ENCODE data around the gene DENND1A. TPM values are rescaled to one million over a fixed set of nuclear protein-coding genes. Genes with fewer than 3 reads are reported as not detected.

DENND1A gene
- polyA plus RNA-seq, 2 of the 4 experiments (the other 2 are of a cell fraction): 15.1 to 21.9 TPM

DNA sequence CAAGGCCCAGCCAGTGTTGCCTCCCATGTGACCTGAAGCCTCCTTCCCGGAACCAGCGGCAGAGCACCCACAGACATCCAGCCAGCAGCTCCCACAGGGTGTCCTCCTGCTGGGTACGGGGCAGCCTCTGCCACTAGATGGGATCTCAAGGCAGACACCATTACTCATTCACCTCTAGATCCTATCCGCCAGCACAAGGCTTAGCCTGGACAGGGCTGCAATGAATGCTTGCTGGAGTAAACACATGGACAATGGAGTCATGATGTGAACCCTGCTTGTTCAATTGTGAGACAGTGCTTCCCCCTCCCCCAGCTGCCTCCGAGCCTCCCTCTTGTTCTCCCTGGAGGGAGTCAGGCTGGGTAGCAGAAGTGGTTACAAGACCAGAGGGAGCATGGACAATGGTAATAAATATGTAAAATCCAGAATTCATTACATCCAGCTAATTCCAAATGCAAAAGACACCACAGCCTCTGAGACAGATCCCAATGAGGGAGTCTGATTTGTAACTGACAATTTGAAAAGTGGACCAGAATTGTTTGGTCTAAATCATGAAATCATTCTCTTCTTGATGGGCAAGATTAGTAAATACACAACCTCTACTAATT is 441.9 kb downstream of the DENND1A start (continued):
- TF ChIP-seq, protein P1, sequence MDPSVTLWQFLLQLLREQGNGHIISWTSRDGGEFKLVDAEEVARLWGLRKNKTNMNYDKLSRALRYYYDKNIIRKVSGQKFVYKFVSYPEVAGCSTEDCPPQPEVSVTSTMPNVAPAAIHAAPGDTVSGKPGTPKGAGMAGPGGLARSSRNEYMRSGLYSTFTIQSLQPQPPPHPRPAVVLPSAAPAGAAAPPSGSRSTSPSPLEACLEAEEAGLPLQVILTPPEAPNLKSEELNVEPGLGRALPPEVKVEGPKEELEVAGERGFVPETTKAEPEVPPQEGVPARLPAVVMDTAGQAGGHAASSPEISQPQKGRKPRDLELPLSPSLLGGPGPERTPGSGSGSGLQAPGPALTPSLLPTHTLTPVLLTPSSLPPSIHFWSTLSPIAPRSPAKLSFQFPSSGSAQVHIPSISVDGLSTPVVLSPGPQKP (IDR thresholded peaks at IDR 0.05; ENCODE audit: low read depth, low read length): no peak
- TF ChIP-seq, protein P2, sequence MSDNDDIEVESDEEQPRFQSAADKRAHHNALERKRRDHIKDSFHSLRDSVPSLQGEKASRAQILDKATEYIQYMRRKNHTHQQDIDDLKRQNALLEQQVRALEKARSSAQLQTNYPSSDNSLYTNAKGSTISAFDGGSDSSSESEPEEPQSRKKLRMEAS (IDR thresholded peaks at IDR 0.05): no peak
- no peak for TF ChIP-seq MAZ (IDR thresholded peaks at IDR 0.05; ENCODE audit: borderline replicate concordance, low read depth, low read length)
- TF ChIP-seq TFCP2L1 (CRISPR knock-in tag; IDR thresholded peaks at IDR 0.05): no peak
- TF ChIP-seq BHLHE40 (IDR thresholded peaks at IDR 0.05; ENCODE audit: low read depth, low read length): no peak
- TF ChIP-seq EHMT2 (IDR thresholded peaks at IDR 0.05; ENCODE audit: low read depth): no peak
- TF ChIP-seq PHF8 (IDR thresholded peaks at IDR 0.05; ENCODE audit: borderline replicate concordance, low read depth): no peak

DNA sequence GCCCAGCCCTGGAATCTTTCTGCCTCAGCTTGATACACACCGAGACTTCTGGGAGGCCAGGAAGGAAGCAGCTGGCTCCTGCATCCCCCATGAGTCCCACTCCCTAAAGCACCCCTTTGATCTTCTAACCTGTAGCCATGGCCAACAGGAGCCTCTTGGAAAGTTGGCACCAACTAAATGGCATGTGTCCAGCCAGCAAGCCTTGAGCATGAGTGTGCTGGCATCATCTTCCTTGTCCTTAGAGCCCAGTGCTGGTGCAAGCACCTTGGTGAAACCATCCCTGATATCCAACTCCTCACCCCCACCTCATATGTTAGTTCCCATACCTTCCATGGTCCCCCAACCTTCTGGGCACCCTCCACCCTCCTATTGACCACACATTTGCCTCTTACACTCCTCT is 443.5 kb downstream of the DENND1A start:
- no CpG with 5 or more reads among the region's 1 CpG for WGBS (ENCODE audit: missing lambda C conversion rate)
- H3K9me3 ChIP-seq: no peaks in the 10 kb centered on the region
- H3K4me3 ChIP-seq: no peak overlapping the region
- no peak for ATAC-seq
- no peak overlapping the region for H3K27ac ChIP-seq
- no peak for FAIRE-seq
- no peak overlapping the region for H3K4me2 ChIP-seq
- ChIA-PET POLR2A (no interaction called here), CTCF (interaction anchor here (1.7 kb wide), 1 partner anchor 15 kb away, joined by 3 read pairs; no protein-coding TSS in a partner anchor)
- H3K4me1 ChIP-seq: no peaks in the 10 kb centered on the region
- no peak for DNase-seq (ENCODE audit: low read depth in 1 of 2, low spot score in 1 of 2)
- TF ChIP-seq HOXA7 (CRISPR knock-in tag; IDR thresholded peaks at IDR 0.05) (no peak), GATA3 (IDR thresholded peaks at IDR 0.05; ENCODE audit: borderline replicate concordance) (no peak)
- TF ChIP-seq, protein P1 (IDR thresholded peaks at IDR 0.05; ENCODE audit: low read depth, low read length): no peak

DNA sequence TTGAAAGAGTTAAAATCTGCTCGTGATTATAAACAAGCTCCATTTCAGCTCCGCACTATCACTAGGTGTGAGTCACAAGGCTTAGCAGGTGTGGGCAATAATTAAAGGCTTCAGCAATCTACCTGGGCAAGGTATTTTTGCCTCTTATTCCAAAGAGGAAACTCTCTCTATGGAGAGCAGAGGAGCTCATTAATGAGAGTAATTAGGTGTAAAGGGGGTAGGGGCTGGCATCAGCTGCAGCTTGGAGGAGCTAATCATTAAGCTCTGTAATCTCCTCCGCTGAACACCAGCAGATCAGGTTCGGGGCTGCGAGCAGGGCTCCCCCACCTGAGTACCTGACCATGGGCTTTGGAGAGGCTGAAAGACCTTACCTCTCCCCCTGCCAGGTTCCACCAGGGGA is 444.7 kb downstream of the DENND1A start:
- Histone ChIP-seq H3K4me2 (no peak overlapping the region), H3K27ac (no peak overlapping the region), H3K4me3 (no peak overlapping the region), H3K4me1 (no peaks in the 10 kb centered on the region), H3K9me3 (no peaks in the 10 kb centered on the region)
- ChIA-PET CTCF (no interaction called here), POLR2A (no interaction called here)
- FAIRE-seq: no peak
- TF ChIP-seq TP53 (CRISPR knock-in tag; IDR thresholded peaks at IDR 0.05): no peak
- TF ChIP-seq FOSB (CRISPR knock-in tag; IDR thresholded peaks at IDR 0.05): no peak
- no peak for TF ChIP-seq FOSL2 (IDR thresholded peaks at IDR 0.05)
- TF ChIP-seq FOSL2 (CRISPR knock-in tag; IDR thresholded peaks at IDR 0.05): no peak
- TF ChIP-seq, protein P3, sequence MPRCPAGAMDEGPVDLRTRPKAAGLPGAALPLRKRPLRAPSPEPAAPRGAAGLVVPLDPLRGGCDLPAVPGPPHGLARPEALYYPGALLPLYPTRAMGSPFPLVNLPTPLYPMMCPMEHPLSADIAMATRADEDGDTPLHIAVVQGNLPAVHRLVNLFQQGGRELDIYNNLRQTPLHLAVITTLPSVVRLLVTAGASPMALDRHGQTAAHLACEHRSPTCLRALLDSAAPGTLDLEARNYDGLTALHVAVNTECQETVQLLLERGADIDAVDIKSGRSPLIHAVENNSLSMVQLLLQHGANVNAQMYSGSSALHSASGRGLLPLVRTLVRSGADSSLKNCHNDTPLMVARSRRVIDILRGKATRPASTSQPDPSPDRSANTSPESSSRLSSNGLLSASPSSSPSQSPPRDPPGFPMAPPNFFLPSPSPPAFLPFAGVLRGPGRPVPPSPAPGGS (IDR thresholded peaks at IDR 0.05): no peak
- no peak for TF ChIP-seq EHMT2 (IDR thresholded peaks at IDR 0.05; ENCODE audit: low read depth)
- DNase-seq (ENCODE audit: low read depth in 1 of 2, low spot score in 1 of 2): no peak
- WGBS (ENCODE audit: missing lambda C conversion rate): 72% methylated on average over 5 of the region's 5 CpGs
- ATAC-seq: no peak

DNA sequence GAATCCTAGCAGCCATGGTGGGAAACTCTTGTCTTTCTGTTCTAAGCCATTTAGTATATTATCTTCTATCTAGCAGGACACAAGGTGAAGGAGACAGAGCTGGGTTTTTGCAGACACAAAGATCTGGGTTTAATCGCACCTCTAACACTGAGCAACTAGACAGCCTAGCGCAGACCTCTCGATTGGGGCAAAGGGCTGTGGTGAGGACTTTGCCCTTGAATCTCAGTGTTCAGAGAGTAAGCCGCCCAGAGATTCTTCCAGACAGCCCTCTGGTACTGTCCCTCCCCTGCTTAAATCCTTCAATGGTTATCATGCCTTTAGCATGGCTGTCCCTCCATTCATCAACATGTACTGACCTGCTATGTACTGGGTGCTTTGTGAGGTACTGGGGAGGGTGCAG is 445.8 kb downstream of the DENND1A start:
- no peak for FAIRE-seq
- no peak overlapping the region for H3K4me2 ChIP-seq
- no peaks in the 10 kb centered on the region for H3K4me1 ChIP-seq
- no peak overlapping the region for H3K27ac ChIP-seq
- no peak for DNase-seq (ENCODE audit: low read depth in 1 of 2, low spot score in 1 of 2)
- no peak; a peak in 1 of 6 replicates for ATAC-seq
- ChIA-PET POLR2A (no interaction called here), CTCF (interaction anchor here (1.0 kb wide), 1 partner anchor 557 kb away, joined by 4 read pairs; no protein-coding TSS in a partner anchor)
- WGBS (ENCODE audit: missing lambda C conversion rate): 80% methylated on average over 4 of the region's 4 CpGs
- no peak for TF ChIP-seq JUN (IDR thresholded peaks at IDR 0.05)
- TF ChIP-seq FOSL2 (IDR thresholded peaks at IDR 0.05): no peak
- no peak for TF ChIP-seq FOSL2 (CRISPR knock-in tag; IDR thresholded peaks at IDR 0.05)
- no peak for TF ChIP-seq GATA3 (IDR thresholded peaks at IDR 0.05; ENCODE audit: borderline replicate concordance)
- TF ChIP-seq, protein P4, sequence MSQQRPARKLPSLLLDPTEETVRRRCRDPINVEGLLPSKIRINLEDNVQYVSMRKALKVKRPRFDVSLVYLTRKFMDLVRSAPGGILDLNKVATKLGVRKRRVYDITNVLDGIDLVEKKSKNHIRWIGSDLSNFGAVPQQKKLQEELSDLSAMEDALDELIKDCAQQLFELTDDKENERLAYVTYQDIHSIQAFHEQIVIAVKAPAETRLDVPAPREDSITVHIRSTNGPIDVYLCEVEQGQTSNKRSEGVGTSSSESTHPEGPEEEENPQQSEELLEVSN (IDR thresholded peaks at IDR 0.05; ENCODE audit: borderline replicate concordance, low read depth): no peak
- H3K4me3 ChIP-seq: no peak overlapping the region
- H3K9me3 ChIP-seq: no peaks in the 10 kb centered on the region
